Aorta (tissue), 5 donors: Measurements from ENCODE around the gene PFN4. TPM values are rescaled to one million over a fixed set of nuclear protein-coding genes. Genes with fewer than 3 reads are reported as not detected.
"Not testable (repeated sequence)": the region's sequence is repeated elsewhere in the genome, so short reads cannot be mapped to it uniquely, and the experiment has no call there.

Experiments
- ATAC-seq: fragments of 200-7000 bp; cut with Tn5 transposase; one replicate; pipeline ENCODE4 v1.9.1; 2022; ENCODE audit warnings: moderate library complexity; ENCODE audit not compliant: low FRiP score
- DNase-seq, 2 donors: peaks; one replicate each; pipeline ENCODE4 v3.0.0-alpha.2; 2020
- H3K27ac ChIP-seq, 2 donors: one replicate each; pipeline ENCODE4 v1.5.1; 2013; ENCODE audit warnings: low read length in 2 of 2, mild to moderate bottlenecking in 2 of 2, moderate library complexity in 2 of 2, control low read depth in 1 of 2, inconsistent platforms in 1 of 2, low read depth in 1 of 2
- H3K27me3 ChIP-seq, 2 donors: one replicate each; pipeline ENCODE4 v1.6.1; 2013; ENCODE audit warnings: control low read depth in 1 of 2, low read length in 1 of 2, mild to moderate bottlenecking in 1 of 2, moderate library complexity in 1 of 2; ENCODE audit not compliant: insufficient read depth in 2 of 2, control insufficient read depth in 1 of 2
- H3K36me3 ChIP-seq, 2 donors: one replicate each; pipeline ENCODE4 v1.6.1; 2013; ENCODE audit warnings: control low read depth in 1 of 2, low read length in 1 of 2, mild to moderate bottlenecking in 1 of 2; ENCODE audit not compliant: insufficient read depth in 2 of 2, control insufficient read depth in 1 of 2
- H3K4me1 ChIP-seq, 2 donors: one replicate each; pipeline ENCODE4 v1.6.1; 2013; ENCODE audit warnings: low read length in 2 of 2, control low read depth in 1 of 2, mild to moderate bottlenecking in 1 of 2, moderate library complexity in 1 of 2; ENCODE audit not compliant: insufficient read depth in 2 of 2, control insufficient read depth in 1 of 2
- H3K4me3 ChIP-seq, 2 donors: one replicate each; pipeline ENCODE4 v1.5.1; 2013; ENCODE audit warnings: low read length in 2 of 2, control low read depth in 1 of 2, mild to moderate bottlenecking in 1 of 2
- H3K9me3 ChIP-seq: one replicate; pipeline ENCODE4 v1.6.1; 2013; ENCODE audit warnings: mild to moderate bottlenecking, low read length; ENCODE audit not compliant: control insufficient read depth
- WGBS, 2 donors: extraction: QIAGEN DNeasy Blood & Tissue Kit; methylation state at CpG; one replicate each; pipeline ENCODE4 v1.1.7; 2013; 5-methylcytosine and 5-hydroxymethylcytosine counted together
- intact Hi-C, 2 donors: fragments of 100-400 bp; cut with DNase I; formaldehyde crosslinking; loops; one replicate each; pipeline versions ENCODE4 v1.14.2 to v1.15.0; 2022
- polyA plus RNA-seq, 2 donors: library from polyadenylated mRNA; stranded (reverse); fragments of 200-250 nt; gene quantifications; one replicate each; pipeline ENCODE4 v1.2.3, GENCODE V29; 2013
- total RNA-seq, 2 donors: library from RNA; stranded (reverse); fragmentation: NEBNext Ultra II Directional; extraction: Animal tissue kit (Norgen Biotek cat#: 25700); gene quantifications; one replicate each; pipeline ENCODE4 v1.2.1, GENCODE V29; 2021
- donor health status: healthy with polysubstance abuse.
- donor health status: Bipolar disorder and iron deficiency.
- donor health status: DM: no; HTN: no; CAD: no.
- donor health status: DM: no; HTN: no; CAD: no.
- donor health status: DM: yes; HTN: yes; CAD: no.

Gene PFN4
- total and polyA plus RNA-seq, 4 donors = 0.26 to 0.93 (median 0.63) TPM; not detected in 1

DNA sequence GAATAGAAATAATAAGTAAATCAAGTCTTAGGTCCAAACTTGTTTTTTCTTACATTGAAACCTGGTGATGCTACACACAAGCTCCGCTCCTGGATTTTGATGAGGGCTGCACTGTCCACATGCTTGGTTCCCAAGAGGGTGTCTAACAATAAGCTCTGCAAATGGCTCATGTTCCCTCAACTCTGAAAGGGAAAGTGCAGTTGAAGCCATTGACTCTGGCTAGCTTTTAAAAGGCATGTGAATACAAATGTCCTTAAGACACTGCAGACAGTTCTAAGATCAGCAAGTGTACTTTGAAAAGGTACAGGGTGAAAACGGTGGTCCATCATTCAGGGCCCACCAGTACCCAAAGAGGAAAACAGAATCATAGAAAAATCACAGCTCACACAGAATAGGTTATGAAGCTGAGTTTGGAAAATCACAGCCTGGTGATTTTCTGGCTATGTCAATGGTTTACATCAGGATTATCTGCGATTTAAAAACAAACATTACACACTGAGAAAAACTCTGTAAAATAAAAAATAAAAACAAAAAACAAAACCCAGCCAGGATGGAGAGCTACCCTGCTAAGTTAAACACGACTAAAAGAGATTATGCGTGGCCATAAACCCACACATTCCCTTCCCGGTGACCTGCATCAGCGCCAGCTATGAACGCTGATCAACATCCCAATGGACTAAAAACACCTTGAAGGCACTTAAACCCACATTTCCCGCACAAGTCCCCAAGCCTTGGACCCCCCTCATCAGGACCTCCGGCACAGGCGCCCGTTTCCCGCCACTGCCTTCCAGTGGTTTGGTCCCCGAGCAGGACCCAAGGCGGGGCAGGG lies 554 bp downstream of the PFN4 start:
- peak overlapping the region; percentile 79 to 87 for H3K27ac ChIP-seq
- ATAC-seq (no peak), DNase-seq (no peak)
- peak overlapping the region; percentile 59 to 64 for H3K4me3 ChIP-seq
- H3K27me3 ChIP-seq = no peaks in the 10 kb centered on the region
- H3K4me1 ChIP-seq = no peaks in the 10 kb centered on the region
- WGBS, 2 donors = 8 to 9% methylated on average over 15 of the region's 15 CpGs
- no peaks in the 10 kb centered on the region for H3K9me3 ChIP-seq
- no peaks in the 10 kb centered on the region for H3K36me3 ChIP-seq
- intact Hi-C loops = no loop called here

DNA sequence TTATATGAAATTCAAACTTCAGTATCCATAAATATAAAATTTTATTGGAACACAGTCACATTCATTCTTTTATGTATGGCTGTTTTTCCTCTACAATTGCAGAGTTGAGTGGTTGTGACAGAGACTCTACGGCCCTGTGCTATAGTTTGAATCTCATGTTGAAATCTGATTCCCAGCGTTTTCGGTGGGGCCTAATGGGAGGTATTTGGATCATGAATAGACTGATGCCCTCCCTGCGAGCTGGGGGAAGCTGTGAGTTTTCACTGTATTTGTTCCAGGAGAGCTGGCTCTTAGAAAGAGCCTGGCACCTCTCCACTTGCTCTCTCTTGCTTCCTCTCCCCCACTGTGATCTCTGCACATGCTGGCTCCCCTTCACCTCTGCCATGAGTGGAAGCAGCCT lies 1.7 kb downstream of the PFN4 start:
- Histone ChIP-seq H3K4me1 (no peaks in the 10 kb centered on the region), H3K27me3 (no peaks in the 10 kb centered on the region), H3K4me3 (no peak overlapping the region), H3K27ac (peak overlapping the region in 1 of 2 donors; percentile 45), H3K9me3 (no peaks in the 10 kb centered on the region), H3K36me3 (no peaks in the 10 kb centered on the region)
- 3 to 16% methylated on average over 4 of the region's 4 CpGs for WGBS, 2 donors
- ATAC-seq (no peak), DNase-seq (no peak)
- intact Hi-C loops = no loop called here

DNA sequence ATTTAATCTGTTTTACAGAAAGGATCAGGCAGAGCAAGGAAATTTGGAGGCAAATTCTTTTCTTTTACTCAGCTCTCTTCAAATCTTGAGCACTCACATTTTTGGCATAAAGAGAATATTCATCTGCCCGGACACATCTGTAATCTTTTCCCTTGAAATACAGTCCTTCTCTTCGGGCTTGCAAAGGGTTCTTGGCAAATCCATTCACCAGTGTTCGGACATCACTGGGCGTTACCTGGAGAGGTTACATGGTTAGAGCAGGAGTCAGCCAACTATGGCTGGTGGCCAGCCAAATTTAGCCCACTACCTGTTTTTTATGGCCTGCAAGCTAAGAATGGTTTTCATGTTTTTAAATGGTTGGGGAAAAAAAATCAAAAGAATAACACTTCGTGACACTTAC lies 2.1 kb downstream of the PFN4 start:
- no peak for ATAC-seq
- H3K4me3 ChIP-seq = no peak overlapping the region
- no peaks in the 10 kb centered on the region for H3K4me1 ChIP-seq
- no peaks in the 10 kb centered on the region for H3K27me3 ChIP-seq
- intact Hi-C loops = no loop called here
- WGBS, 2 donors = 11% methylated on average over 5 of the region's 5 CpGs
- H3K27ac ChIP-seq = no peak overlapping the region
- DNase-seq = no peak
- H3K9me3 ChIP-seq = no peaks in the 10 kb centered on the region
- H3K36me3 ChIP-seq = no peaks in the 10 kb centered on the region

DNA sequence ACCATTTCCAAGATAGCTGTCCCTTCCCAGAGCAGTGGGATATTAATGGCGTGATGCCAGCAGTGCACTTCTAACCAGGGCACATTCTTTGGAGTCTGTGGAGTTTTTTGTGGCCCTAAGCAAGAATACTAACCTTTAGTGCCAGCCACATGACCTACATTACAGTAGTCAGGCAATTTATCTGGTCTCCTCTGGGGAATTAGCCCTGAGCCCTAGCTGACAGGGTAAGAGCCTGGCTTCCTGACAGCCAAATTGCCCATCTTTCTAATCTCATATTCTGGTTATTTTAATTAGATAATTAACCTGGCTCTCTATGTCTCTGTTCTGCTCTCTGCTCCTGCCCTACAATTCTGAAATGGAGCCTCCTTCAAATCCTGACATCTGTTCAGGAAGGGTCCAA lies 5.2 kb downstream of the PFN4 start:
- WGBS, 2 donors = 65 to 78% methylated on average over 1 of the region's 1 CpG
- Histone ChIP-seq H3K4me1 (no peaks in the 10 kb centered on the region), H3K4me3 (no peak overlapping the region), H3K9me3 (peaks cover 1% of the 10 kb centered on the region), H3K27me3 (no peaks in the 10 kb centered on the region), H3K27ac (no peak overlapping the region), H3K36me3 (peaks cover 0 to 2% of the 10 kb centered on the region in 2 donors)
- intact Hi-C loops = no loop called here
- DNase-seq = no peak
- ATAC-seq = no peak

DNA sequence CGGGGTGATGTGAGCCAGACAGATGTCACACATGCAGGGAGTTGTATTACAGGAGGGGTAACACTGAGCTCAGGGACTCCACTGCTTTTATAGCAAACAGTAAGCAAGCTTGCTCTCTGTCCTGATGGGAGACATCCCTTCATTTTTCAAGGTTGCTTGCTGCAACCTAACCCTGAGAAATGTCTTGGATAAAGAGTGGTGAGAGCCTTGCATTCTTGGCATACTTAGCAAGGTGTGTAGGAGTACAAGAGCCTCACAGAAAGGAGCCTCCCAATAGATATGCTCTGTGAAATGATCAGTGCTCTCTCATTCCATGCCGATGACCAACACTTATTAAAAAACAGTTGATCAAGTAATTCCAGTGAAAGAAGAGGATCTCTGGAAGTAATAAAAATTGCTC lies 8.1 kb downstream of the PFN4 start:
- H3K4me3 ChIP-seq = no peak overlapping the region
- no peak overlapping the region for H3K27ac ChIP-seq
- DNase-seq (no peak), ATAC-seq (no peak)
- peaks cover 0 to 2% of the 10 kb centered on the region in 2 donors for H3K36me3 ChIP-seq
- intact Hi-C loops = no loop called here
- H3K9me3 ChIP-seq = peaks cover 1% of the 10 kb centered on the region
- WGBS, 2 donors = 48 to 49% methylated on average over 2 of the region's 2 CpGs
- H3K4me1 ChIP-seq = no peaks in the 10 kb centered on the region
- H3K27me3 ChIP-seq = no peaks in the 10 kb centered on the region

DNA sequence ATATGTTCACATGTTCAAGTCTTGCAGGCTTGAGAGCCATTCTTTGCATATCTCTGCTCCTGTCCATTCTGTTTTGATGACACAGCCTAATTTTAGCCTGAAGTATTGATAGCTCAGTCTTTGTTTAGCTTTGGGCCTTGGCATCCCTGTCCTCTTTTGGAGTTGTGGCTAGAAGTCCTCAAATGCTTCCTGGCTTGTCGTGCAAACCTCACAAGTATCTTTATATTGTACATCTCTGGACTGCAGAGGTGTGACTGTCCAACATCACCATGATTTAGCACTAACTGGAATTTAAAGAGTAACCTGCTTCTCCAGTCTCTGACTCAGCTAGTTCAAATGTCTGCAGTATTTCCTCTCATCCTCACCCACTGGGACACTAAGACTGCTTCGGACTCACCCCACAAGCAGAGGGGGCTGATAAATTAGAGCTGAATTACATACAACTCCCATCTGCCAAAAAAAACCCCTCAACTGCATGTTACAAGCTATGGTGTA lies 11.7 kb downstream of the PFN4 start:
- 28 to 32% methylated on average over 2 of the region's 2 CpGs for WGBS, 2 donors
- peaks cover 0 to 2% of the 10 kb centered on the region in 2 donors for H3K36me3 ChIP-seq
- H3K9me3 ChIP-seq = peaks cover 1% of the 10 kb centered on the region
- H3K4me1 ChIP-seq = no peaks in the 10 kb centered on the region
- DNase-seq (no peak), ATAC-seq (no peak)
- intact Hi-C loops = no loop called here
- no peak overlapping the region for H3K4me3 ChIP-seq
- no peak overlapping the region for H3K27ac ChIP-seq
- no peaks in the 10 kb centered on the region for H3K27me3 ChIP-seq

DNA sequence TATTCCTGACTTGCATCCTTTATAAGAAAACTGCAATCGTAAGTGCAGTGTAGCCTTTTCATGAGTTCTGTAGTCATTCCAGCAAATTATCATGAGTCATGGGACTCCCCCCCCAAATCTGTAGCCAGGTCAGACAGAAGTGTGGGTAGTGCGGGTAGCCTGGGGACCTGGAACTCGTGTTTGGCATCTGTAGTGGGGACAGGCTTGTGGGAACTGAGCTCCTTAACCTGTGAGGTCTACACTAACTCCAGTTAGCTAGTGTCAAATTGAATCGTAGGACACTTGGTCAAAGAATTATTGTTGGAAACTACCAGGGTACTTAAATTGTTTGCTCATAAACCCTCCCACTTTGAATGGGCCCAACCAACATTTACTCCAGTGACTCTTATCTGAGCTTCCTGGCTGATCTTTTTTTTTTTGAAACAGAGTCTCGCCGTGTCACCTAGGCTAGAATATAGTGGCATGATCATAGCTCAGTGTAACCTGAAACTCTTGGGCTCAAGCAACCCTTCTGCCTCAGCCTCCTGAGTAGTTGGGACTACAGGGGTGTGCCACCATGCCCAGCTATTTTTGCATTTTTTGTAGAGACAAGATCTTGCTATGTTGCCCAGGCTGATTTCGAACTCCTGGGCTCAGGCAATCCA lies 12.4 kb downstream of the PFN4 start:
- H3K27me3 ChIP-seq = no peaks in the 10 kb centered on the region
- no peak overlapping the region for H3K4me3 ChIP-seq
- H3K9me3 ChIP-seq = peaks cover 1% of the 10 kb centered on the region
- H3K36me3 ChIP-seq = peaks cover 0 to 2% of the 10 kb centered on the region in 2 donors
- ATAC-seq (no peak), DNase-seq (no peak)
- intact Hi-C loops = no loop called here
- 78 to 80% methylated on average over 7 of the region's 7 CpGs for WGBS, 2 donors
- no peak overlapping the region for H3K27ac ChIP-seq
- H3K4me1 ChIP-seq = no peaks in the 10 kb centered on the region

DNA sequence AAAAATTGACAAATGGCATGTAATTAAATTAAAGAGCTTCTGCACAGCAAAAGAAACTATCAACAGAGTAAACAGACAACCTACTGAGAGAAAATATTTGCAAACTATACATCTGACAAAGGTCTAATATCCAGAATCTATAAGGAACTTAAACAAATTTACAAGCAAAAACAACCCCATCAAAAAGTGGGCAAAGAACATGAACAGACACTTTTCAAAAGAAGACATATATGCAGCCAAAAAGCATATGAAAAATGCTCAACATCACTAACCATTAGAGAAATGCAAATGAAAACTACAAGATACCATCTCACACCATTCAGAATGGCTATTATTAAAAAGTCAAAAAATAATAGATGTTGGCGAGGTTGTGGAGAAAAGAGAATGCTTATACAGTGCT lies 13.7 kb downstream of the PFN4 start:
- ATAC-seq, H3K9me3 ChIP-seq, H3K27me3 ChIP-seq, H3K27ac ChIP-seq, H3K36me3 ChIP-seq, H3K4me3 ChIP-seq, intact Hi-C loops, DNase-seq, H3K4me1 ChIP-seq: not testable (repeated sequence)
- 97% methylated on average over 1 of the region's 1 CpG for WGBS, 2 donors

DNA sequence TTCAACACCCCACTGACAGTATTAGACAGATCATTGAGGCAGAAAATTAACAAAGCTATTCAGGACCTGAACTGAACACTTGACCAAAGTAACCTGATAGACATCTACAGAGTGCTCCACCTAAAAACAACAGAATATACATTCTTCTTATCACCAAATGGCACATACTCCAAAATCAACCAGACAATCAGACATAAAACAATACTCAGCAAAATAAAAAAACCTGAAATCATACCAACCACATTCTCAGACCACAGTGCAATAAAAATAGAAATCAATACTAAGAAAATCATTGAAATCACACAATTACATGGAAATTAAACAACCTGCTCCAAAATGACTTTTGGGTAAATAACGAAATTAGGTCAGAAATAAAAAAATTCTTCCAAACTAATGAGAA lies 15.8 kb downstream of the PFN4 start:
- Histone ChIP-seq H3K36me3 (no peaks in the 10 kb centered on the region), H3K4me1 (no peaks in the 10 kb centered on the region), H3K4me3 (no peak overlapping the region), H3K27me3 (no peaks in the 10 kb centered on the region), H3K9me3 (no peaks in the 10 kb centered on the region), H3K27ac (no peak overlapping the region)
- ATAC-seq (no peak), DNase-seq (no peak)
- WGBS, 2 donors = 58 to 94% methylated on average over 1 of the region's 1 CpG
- intact Hi-C loops = no loop called here
